ENCODE data around the gene NAT16. TPM values are rescaled to one million over a fixed set of nuclear protein-coding genes. Genes with fewer than 3 reads are reported as not detected.
A peak's percentile ranks its signal among the peaks of the same experiment; 100 is the strongest.

Gene NAT16
- total and polyA plus RNA-seq, 9 of the 15 experiments (the other 6 are each of a cell fraction or from before 2014, with no cell fraction given) = 0.04 TPM; not detected in 8

- peak; percentile 77 for TF ChIP-seq ZBTB40 (IDR thresholded peaks at IDR 0.05)
- peak; percentile 65 for TF ChIP-seq ZBTB40 (CRISPR knock-in tag; IDR thresholded peaks at IDR 0.05)
- TF ChIP-seq, protein P1, sequence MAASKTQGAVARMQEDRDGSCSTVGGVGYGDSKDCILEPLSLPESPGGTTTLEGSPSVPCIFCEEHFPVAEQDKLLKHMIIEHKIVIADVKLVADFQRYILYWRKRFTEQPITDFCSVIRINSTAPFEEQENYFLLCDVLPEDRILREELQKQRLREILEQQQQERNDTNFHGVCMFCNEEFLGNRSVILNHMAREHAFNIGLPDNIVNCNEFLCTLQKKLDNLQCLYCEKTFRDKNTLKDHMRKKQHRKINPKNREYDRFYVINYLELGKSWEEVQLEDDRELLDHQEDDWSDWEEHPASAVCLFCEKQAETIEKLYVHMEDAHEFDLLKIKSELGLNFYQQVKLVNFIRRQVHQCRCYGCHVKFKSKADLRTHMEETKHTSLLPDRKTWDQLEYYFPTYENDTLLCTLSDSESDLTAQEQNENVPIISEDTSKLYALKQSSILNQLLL (CRISPR knock-in tag; IDR thresholded peaks at IDR 0.05; ENCODE audit: borderline replicate concordance) = no peak
- no peak for TF ChIP-seq ZBTB17 (CRISPR knock-in tag; IDR thresholded peaks at IDR 0.05)
- 0 out of 2 replicates have a peak, but pooled peaks have one; percentile 21 for TF ChIP-seq GATA2 (CRISPR knock-in tag; IDR thresholded peaks at IDR 0.05)
- no peak for TF ChIP-seq THAP12 (CRISPR knock-in tag; IDR thresholded peaks at IDR 0.05)
- TF ChIP-seq ZNF134 (CRISPR knock-in tag; conservative IDR thresholded peaks at IDR 0.05) = no peak
- peak; percentile 95 for TF ChIP-seq HMGN3 (IDR thresholded peaks at IDR 0.05; ENCODE audit: borderline replicate concordance, extremely low read depth, insufficient read length, low read depth, low read length)
- TF ChIP-seq STAT5A (IDR thresholded peaks at IDR 0.05; ENCODE audit: borderline replicate concordance, low read length) = no peak
- peak; percentile 76 for TF ChIP-seq DACH1 (IDR thresholded peaks at IDR 0.05; ENCODE audit: partially characterized antibody)
- TF ChIP-seq KAT8 (IDR thresholded peaks at IDR 0.05; ENCODE audit: low read depth) = no peak
These were observed 14.8 kb downstream of the NAT16 start, which contains the start of gene VGF (continued) for GRCh38 chr7:101165075-101165957.
